CD4-positive, alpha-beta T cell treated with Interleukin-17A for 4 hours (primary cell): ENCODE results near the gene SPRR4.

Experiments used
- DNase-seq: peaks from one replicate; pipeline ENCODE4 v3.0.0-alpha.2; 2020; ENCODE audit warnings: mixed read lengths

Gene SPRR4, protein sequence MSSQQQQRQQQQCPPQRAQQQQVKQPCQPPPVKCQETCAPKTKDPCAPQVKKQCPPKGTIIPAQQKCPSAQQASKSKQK

DNA sequence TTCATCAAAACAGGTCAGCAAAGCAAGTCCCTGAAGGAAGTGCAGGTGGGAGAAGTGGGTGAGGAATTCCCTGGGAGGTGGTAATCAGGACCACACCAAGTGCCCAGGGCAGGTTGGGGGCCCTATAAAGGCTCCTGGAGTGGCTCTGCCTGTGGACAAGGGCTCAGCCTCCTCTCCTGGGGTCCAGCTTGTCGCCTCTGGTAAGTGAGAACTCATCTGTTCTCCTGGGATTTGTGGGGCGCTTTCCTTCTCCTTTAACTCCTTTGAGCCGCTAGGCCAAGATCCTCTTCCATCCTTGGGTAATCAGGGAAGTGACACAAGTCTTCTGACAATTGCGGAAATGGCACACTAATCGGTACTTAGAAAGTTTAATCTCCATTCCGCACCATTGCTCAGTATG lies at the start of gene SPRR4:
SPRR4 (plus strand) TSS at position 154 of the 400 bp plus-strand sequence. CDS start 1,243 bp downstream, outside the sequence.
- DNase-seq, result no peak

DNA sequence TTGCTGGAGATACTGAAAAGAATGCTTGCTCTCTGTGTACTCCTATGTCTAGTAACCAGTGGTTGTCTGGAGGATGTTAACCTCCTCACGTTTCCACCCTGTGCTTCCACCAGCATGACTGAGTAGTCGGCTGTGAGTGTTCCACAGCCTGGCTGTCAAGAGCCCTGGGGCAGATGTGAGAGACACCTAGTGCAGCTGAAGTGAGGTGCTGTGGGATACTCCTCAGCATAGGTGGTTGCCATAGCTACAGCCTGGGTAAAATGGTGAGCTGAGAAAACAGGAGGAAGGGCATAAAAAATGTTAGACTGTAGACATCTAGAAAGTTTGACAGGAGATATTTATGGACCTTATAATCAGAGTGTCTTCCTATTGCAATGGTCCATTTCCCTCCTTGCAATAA lies 46.3 kb upstream of the SPRR4 start:
- DNase-seq, result no peak

DNA sequence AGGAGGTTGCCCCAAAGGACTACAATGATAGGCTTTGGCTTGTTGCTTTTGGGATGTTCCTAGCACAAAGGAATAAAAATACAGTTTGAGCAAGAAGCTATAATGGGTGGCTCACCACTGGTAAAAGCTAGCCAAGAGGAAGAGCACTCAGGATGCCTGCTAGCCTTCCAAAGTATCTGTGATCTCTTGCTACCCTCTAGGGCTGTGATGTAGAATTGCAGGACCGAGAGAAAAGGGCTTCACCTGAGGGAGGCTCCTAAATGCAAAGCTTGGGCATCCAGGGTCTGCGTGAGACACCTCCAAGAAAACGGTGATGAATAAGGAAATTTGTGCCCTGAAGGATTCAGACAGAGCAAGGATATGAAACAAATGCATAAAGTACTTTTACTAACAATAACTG lies 44.4 kb upstream of the SPRR4 start:
- DNase-seq, result no peak

DNA sequence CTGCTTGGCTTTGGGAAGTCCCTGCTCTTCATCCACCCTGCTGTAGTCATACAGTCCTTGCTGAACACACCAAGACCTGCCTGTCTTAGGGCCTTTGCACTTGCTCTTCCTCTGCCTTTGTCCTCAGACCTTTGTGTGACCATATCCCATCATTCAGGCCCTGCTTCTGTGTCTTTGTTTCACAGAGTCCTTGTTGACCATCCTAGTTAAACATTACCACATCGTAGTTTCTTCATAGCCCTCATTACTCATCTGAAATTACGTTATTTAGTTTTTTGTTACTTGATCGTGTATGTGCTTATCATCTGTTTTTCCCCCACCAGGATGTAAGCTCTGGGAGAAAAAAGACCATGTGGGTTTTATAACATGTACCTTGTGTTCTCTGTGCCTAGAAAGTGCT lies 41.8 kb upstream of the SPRR4 start:
- no peak for DNase-seq

DNA sequence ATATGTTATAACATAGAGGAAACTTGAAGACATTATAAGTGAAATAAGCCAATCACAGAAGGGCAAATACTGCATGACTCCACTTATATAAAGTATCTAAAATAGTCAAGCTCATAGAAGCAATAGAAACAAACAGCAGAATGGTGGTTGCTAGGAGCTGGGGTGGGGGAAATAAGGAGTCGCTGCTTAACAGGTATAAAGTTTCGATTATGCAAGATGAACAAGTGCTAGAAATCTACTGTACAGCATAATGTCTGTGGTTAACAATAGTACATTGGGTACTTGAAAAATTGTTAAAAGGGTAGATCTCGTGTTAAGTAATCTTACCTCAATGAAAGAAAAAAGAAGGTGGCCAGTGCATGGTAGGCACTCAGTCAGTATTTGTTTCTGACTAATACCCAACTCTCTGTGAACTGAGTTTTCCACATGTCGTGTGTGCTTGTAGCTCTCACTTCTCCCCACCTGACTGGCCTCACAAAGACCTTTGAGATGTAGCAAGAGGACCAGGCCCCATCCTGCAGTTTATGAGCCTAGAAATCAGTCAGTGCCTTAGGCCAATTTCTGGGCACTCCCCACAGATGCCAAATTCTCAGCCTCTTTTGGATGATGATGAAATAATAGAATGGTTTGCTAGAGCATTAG lies 38.2 kb upstream of the SPRR4 start:
- no peak for DNase-seq

DNA sequence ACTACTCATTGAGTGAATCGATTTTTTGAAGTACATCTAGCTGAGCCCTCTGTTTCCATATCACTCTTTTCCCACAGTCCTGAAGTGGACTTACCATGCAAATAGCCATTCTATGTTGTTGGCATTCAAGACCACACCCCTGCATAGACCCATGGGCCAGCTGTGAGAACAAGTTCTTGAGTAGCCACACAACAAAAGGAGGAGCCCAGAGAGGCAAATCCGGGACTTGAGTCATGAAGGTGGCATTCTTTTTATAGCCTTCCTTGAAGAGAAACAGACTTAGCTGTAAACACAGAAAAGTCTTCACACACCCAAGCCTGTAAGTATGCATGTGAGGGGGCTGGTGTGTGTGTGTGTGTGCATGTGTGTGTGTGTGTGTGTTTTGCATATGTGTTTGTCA lies 37.3 kb upstream of the SPRR4 start:
- DNase-seq, result no peak

DNA sequence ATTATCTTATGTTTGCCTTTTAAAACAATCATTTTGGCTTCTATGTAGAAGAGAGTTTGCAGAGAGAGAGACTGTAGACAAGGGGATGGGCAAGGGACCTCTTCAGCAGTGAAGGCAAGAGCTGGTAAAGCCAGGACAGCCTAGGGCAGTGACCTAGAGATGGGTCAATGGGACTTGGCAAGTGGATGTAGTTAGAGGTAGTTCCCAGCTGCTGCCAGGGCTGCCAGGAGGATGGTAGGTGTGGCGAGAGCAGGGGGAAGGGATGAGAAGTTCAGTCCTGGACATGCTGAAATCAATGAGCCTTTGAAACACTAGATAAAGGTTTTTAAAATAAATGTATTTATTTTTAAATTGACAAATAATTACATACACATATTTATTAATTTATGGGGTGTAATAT lies 29.8 kb upstream of the SPRR4 start:
- DNase-seq, result no peak

DNA sequence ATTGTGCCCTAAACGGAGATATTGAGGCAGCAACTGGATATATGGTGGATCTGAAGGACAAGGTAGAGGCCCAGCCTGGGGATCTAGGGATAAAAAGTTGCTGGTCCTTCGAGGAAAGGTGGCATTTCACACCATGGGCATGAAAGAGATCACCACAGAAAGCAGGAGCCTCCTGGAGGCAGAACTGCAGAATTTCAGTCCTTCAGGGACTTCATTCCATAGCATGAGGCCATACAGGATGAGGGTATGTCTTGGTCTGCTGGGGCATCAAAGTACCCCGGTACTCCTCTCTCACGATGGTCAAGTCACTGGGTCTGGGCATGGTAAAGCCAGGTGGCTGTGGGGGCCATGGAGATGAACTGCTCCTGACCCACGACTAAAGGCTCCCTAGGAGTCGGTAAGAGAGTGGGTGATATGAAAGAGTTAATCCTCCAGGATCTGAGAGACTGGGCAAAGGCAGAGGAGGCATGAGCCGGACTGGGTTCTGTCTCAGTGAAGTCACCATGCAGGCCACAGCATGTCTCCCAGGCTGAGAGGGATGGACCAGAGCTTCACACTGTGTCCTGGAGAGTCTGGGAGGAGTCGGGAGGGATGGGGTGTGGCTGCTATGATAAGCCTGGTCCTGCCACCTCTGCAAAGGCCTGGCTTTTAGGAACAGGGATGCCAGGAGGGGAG lies 29.3 kb upstream of the SPRR4 start:
- no peak for DNase-seq

DNA sequence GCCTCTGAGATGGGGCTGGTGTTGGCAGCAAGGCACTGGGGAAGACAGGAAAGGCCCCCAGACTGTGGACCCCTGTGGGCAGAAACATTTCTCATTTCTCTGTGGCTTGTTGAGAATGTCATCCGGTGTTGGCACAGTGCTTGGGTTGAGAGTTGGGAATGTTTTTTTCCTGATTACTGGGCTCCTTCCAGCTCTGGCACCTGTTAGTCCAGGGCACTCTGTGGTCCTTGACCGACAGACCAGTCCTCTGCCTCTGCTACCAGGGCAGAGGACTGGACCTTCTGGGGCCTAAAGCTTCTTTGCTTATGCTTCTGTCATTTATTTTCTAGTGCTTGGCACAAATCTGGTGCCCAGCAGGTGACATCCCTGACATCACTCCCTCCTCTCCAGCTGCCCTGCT lies 28.3 kb upstream of the SPRR4 start:
- DNase-seq, result no peak

DNA sequence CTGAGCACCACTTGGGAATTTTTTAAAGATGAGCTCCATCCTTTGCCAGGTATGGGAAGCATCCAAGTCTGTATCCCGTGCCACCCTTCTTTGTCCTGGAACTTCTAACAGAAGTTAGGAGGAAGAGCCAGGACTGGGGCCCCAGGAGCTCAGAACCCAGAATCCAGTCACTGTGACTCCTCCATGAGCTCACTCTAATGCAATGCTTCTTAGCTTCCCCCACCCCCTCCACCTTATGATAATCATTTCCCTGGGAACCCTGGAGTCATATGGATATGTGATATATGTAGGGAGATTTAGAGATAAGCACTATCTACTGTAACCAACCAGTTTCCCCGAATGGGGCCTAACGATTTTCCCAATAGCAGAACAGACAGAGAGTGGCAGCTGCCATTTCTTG lies 24.2 kb upstream of the SPRR4 start:
- DNase-seq, result no peak

DNA sequence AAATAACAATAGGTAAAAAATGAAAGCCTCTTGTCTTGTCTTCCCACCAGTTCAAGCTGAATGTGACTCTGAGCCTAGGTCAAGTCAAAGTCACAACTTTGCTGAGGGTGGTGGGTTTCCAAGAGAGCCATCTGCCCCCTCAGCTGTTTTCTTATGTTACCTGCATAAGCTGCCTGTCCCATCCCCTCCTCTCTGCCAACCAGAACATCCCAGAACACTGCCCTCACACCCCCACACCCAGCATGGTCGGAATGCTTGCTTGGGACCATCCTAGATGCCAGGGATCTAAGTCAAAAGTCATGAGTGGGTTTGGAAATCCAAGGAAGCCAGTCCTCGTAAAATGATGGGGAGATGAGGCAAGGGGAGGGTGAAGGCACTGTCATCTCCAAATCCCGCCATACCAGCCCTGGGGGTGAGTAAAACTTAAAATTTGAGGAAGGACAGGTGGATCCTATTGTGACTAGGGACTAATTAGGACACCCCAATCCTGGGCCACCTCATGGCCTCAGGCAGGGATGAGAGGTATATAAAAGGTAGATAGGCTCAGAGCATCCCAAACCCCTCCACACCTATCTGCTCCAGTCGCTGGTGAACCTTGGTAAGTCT lies 23.7 kb upstream of the SPRR4 start, which contains the start of gene SPRR5:
SPRR5 (plus strand) TSS at position 556 of the 606 bp plus-strand sequence. CDS start 1,349 bp downstream, outside the sequence.
- no peak for DNase-seq

DNA sequence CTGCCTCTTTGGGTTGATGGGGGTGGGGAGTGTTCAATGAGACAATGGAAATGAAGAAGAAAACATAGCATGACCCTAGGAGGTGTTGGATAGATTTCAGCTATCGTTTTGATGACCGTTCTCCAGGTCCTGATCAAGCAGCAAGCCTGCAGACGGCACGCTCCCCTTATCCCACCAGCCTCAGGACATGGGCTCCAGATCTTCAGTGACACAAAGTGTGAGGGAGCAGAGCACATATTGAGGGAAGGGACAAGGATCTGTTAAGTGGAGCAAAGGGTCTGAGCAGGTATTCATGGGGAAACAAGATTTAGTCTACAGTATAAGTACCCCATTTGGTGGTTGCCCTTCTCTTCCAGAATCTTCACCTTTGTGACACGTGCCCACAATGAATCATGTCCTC lies 18.7 kb upstream of the SPRR4 start:
- DNase-seq, result no peak

DNA sequence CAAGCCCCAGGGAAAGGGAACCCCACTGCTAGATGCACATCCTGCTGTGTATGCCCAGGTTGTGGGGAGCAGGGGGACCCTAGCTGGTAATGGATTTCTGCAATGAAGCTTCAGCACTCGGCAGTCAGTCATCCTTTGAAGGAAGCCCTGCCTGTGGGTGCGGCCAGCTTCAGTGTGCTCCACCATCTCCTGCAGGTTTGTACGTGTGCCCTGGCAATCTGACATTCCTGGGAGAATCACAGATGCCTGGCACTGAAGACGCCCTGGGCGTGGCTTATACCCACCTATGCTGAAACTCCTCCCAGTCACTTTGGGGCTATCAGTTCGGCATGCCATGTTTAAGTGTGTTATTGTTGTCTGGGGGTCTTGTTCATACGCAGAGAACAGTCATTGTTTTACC lies 16.7 kb upstream of the SPRR4 start:
- no peak for DNase-seq

DNA sequence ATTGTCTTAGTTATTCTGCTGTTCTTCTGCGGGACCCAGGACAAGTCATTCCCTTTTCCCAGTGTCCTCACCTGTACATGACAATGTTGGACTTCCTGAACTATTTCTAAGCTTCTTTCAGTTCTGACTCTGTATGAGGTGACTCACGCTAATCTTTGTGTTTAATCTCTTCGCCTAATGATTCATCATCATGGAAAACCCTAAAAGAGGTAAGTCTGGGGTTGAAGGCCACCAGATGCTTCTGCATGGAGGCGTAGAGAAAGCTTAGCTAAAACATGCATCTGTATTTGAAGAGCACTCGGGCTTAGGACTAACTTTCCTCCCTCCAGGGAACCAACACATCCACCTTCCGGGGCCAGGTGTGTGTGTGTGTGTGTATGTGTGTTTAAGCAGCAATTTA lies 16.0 kb upstream of the SPRR4 start:
- DNase-seq, result no peak

DNA sequence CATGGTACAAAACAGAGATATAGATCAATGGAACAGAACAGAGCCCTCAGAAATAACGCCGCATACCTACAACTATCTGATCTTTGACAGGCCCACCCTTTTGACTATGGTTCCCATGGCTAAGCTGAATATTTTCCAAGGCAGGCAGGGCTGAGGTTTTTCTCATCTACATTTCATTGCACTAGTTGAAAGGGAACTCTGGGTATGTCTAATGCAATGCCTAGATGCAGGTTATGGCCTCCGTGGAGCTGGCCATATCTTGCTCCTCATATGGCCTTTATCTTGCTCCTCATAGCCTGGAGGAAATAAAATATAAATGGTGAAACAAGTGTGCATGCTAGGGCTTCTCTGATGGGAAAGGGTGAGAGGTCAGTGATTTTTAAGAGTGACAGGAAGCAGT lies 12.9 kb upstream of the SPRR4 start:
- no peak for DNase-seq

DNA sequence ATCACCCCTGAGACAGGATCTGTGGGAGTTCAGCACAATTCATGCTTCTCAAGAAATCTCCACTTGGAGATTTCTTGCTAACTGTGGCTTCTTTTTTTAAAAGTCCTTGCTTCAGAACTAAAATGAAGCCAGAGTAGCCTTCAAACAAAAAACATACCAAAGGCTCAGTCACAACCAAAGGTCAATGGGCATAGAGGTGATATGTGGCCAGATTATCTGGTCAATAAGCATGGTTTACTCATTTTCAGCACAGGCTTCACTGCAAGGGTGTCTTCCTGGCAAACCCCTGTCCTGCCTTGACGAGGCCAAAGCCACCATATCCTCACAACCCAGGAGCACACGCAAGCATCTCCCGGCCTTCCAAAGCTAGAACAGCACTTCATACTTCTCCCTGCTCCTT lies 11.2 kb upstream of the SPRR4 start:
- no peak for DNase-seq

DNA sequence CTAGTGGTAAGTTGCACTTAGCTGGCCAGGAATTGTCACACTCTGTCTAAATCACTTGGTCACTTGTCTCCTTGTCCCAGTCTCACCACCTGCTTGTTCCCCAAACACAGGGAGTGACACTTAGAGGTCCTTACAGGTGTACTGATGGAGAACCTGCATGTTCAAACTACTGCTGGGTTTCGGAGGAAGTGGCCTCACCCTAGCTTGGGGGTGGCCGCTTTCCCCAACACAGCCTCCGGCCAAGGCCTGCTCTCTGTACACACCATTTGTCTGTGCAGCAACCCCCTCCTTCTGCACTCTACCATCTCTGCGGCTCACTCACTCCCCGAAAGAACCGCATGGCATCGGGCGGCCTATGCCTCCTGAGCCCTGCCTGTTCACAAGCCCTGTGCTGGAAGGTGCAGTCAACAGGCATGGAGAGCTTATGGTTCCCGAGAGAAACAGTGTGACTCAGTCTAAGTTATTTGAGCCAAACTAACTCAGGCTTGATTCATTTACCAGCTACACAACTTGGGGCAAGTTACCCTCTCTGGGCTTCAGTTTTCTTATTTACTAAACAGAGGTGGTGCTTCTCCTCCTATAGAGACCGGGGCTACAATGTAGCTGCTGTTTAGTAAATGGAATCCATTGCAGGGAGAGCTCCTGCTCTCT lies 10.5 kb upstream of the SPRR4 start:
- DNase-seq, result no peak

DNA sequence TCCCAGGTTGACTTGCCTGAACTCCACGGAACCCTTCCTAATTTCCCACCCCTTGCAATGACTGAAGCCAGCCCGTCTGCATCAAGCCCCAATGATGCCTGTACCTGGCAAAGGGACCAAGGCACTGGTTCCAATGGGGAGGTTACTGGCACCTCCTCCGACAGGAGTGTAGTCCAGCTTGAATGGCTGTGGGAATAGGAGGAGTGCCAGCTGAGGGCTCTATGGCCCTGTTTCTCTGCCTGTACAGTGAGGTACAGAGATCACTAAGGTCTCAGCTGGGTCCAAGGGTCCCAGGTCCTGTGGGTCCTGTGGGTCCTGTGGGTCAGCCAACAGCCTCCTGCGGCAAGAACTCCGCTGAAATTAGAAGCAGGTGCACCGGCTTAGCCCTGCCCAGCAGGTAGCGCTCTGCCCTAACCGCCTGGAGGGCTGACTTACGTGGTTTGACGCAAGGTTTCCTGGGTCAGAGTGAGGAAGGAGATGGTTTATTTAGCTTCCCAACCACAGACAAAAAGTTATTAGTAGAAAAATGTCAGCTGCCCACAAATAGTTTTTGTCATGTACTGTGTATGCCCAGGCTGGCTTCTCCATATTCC lies 9.9 kb upstream of the SPRR4 start:
- no peak for DNase-seq

DNA sequence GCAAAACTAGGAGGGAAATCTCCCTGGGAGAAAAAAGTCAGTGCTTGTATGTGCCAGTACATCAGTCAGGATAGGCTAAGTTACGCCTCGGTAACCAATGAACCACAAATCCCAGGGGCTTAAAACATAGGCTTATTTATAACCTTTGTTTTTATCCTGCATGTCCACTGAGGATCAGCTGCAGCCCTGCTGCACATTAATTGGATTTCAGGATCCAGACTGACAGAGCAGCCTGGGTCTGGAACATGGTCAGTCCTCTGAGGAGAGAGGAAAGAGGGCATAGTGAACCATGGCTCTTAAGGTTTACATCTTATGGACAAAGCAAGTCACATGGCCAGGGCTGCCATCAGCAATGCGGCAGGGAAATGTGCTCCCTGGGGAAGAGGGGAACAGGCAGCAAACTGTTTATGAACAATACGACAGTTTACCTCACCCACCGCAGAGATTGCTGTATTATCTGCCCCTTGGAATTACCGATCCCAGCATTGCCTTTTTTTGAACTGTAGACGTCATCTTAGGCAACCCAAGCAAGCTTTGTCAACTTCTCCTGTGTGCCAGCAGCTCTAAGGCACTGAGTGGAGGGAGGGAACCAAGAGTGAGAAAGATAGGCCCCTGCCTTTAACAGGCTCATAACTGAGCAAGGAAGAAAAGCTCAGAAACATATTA lies 9.1 kb upstream of the SPRR4 start:
- no peak for DNase-seq

DNA sequence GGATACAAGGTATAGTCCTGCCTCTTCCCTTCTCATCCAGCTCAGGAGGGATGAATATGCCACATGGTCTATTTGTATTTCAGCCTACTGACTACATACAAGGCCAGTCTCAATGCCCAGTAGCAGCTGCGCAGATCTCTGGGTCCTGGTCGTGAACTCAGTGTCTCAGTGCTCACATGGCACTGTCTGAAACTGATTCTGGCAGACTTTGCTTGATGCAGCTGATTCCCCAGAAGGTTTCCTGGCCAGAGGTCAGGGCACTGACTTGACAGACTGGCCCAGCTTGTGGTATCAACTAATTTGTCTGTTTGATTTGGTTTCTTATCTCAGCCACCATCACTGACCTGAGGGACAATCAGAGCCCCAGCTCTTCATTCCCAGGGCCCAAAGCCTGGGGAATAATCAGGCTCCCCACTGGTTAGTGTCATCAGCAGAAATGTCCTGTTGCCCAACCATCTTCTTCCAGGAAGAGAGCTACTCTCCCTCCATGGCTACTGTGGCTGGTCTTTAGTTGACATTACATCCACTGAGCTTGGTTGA lies 7.5 kb upstream of the SPRR4 start:
- DNase-seq, result no peak

DNA sequence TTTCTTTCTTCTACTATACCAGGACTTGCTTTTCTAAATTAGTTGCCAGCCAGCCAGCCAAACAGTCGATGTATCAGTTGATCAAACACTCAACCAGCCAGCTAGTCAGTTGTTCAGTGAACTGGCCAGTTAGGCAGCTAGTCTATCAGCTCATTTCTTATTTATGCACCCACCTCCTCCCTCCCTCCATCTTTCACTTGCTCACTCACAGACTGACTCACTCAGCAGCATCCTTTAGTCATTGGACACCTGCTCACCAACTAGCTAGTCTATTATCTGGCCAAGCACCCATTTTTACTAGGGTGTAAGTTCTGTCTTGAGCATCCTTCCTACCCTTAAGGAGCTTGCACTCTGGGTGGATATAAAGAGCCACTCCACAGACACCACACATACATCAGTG lies 5.9 kb upstream of the SPRR4 start:
- no peak for DNase-seq

DNA sequence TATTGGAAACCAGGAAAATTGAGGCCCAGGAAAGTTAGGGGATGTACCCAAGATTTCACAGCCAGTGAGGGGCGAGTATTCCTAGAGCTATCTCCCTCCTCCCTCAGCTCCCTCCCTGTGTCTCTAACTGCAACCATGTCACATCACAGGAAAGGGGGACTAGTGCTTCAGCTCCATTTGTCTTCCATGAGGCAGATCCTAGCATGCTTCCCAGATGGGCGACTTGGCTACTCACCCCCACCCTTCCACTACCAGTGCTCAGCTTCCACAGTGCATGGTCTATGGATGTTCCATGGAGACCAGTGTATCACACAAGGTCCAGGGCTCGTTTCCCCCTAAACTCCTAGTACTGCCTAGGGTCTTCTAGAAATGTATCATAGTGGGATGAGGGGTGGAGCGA lies 4.6 kb upstream of the SPRR4 start:
- DNase-seq, result no peak
